Stimulated activated CD4-positive, alpha-beta T cell treated with anti-CD3 and anti-CD28 coated beads, Interleukin-1b, Interleukin-23, amount 100 ng/mL, for 48 hours (primary cell): Measurements from ENCODE around the gene CXCL14.
A peak's percentile ranks its signal among the peaks of the same experiment; 100 is the strongest.

Source experiments
- DNase-seq: peaks from one replicate; pipeline ENCODE4 v3.0.0-alpha.2; 2020

CXCL14 gene, protein sequence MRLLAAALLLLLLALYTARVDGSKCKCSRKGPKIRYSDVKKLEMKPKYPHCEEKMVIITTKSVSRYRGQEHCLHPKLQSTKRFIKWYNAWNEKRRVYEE

GRCh38 chr5:135578685-135579341 lies at the start of gene CXCL14:
TSS of gene CXCL14 (minus strand) at chr5:135578991. CDS start at chr5:135578778, 213 bp downstream.
- peak; percentile 13 for DNase-seq

GRCh38 chr5:135626636-135627035 lies 47.8 kb upstream of the CXCL14 start:
- no peak for DNase-seq

GRCh38 chr5:135625961-135626360 lies 47.2 kb upstream of the CXCL14 start:
- no peak for DNase-seq

DNA sequence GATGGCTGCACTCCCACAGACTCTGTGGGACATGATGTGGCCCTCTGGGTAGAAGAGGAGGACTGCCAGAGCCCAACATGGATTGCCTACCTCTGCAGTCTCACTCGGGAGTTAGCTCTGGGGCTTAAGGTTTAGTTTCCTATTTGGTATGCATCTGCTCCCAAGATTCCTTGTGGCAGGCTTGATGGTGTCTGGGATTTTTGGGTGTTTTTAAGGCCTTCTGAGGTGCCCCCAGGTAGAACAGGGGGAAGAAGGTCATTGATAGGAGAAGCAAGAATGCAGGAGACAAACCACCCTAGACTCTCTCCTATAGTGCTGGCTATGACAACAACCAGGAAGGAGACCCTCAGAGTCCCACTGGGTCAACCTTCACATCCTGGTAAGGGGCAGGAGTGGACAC lies 46.7 kb upstream of the CXCL14 start:
- no peak for DNase-seq

DNA sequence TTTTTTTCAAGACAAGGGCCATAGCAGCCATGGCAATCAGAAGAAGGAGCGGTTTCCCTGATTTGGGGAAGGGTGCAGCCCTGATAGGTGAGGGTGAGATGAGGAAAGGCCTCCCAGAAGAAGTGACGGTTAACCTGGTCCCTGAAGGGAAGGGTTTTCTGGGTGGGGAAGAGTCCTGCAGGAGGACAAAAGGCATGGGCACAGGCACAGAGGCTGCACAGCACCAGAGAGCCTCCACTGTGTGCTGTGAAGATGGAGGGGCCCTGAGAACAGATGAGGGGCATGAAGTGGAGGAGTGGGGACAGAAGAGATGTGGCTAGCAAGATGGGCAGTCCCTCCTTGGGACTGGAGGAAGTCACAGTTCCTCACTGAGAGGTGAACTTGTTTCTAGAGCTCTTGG lies 46.3 kb upstream of the CXCL14 start:
- DNase-seq: no peak

DNA sequence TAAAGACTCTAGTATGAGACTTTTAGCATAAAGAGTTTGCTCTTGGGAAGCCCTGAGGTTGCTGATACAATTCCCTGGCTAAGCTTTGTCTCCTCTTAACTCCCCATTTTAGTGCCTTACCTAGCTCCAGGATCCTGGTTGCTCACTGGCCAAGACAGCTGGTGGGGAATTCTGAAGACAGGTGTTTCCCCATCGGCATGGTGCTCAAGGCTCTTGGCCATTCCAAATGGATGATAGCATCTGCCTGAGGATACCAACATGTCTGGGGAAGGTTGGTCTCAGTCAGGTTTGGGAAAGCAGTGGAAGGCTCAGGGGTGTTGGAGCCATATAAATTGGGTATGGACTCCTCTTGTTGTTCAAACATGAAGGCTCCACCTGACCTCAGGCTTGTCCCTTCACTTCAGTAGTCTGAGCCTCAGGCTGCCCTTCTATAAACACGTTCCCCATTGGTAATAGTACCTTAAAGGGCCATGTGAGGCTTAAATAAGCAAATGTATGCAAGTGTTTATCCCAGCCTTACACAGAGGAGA lies 44.5 kb upstream of the CXCL14 start:
- DNase-seq: no peak

- DNase-seq: no peak
Measured at GRCh38 chr5:135615581-135616260, 36.9 kb upstream of the CXCL14 start.

DNA sequence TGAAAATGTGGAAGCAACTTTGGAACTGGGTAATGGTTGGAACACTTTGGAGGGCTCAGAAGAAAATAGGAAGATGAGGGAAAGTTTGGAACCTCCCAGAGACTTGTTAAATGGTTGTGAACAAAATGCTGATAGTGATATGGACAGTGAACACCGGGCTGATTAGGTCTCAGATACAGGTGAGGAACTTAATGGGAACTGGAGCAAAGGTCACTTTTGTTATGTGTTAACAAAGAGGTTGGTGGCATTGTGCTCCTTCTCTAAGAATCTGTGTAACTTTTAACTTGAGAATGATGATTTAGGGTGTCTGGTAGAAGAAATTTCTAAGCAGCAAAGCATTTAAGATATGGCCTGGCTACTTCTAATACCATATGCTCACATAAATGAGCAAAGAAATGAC lies 36.4 kb upstream of the CXCL14 start:
- no peak for DNase-seq

DNA sequence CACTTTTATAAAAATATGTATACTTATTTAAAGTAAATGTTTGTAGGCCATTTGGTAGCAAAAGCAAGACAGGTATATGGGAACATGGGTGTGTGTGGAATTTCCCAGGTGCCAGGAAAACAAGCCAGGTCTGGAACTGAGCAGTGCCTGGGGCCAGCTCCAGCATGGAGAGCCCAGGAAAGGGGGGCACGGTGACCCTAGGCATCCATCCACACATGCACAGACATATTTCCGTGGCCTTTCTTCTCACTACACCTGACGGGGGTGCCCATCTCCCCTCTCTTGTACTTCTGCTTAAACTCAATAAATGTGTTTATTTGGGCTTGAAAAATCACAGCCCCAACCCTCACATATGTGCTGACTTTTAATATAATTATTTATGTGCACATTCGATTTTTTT lies 31.2 kb upstream of the CXCL14 start:
- no peak for DNase-seq

GRCh38 chr5:135608761-135609443 lies 30.1 kb upstream of the CXCL14 start:
- DNase-seq: no peak

DNA sequence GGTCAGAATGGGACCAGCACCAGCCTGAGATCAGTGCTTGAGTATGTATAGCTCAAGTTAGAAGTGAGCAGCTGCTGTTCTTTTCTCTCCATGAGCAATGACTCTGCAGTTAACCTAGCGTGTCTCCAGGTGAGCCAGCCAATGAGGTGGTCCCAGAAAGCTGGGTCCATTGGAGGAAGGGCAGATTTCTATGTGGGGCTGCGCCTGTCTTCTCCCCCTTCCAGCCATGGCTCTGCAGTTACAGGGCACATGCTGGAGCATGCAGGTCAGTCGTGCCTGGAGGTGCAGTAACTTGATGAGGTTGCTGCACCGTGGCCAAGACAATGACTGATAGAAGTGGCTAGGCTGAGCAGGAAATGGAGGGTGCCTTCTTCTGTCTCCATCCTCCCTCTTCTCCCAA lies 29.6 kb upstream of the CXCL14 start:
- DNase-seq: no peak

- no peak for DNase-seq
Measured at GRCh38 chr5:135606431-135606830, 27.6 kb upstream of the CXCL14 start.

GRCh38 chr5:135605221-135605620 lies 26.4 kb upstream of the CXCL14 start:
- DNase-seq: no peak

DNA sequence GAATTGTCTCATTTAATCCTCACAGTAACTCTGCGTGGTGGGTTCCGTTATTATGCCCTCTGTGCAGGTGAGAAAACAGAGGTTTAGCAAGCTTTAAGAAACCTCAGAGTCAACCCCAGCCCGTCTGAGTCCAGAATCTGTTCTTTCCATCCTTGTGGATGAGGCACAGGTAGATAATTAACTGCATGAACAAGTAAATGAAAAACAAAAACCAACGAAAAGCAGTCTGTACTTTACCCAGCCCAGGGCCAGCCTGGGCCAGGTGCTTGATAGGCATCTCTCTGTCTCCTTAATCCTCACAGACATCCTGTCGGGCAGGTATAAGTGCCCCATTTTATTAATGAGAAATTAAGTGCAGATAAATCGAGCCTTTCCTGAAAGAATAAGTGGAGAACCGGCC lies 25.3 kb upstream of the CXCL14 start:
- DNase-seq: no peak

GRCh38 chr5:135602882-135603721 lies 24.3 kb upstream of the CXCL14 start:
- DNase-seq: no peak

GRCh38 chr5:135601466-135601865 lies 22.7 kb upstream of the CXCL14 start:
- DNase-seq: no peak

DNA sequence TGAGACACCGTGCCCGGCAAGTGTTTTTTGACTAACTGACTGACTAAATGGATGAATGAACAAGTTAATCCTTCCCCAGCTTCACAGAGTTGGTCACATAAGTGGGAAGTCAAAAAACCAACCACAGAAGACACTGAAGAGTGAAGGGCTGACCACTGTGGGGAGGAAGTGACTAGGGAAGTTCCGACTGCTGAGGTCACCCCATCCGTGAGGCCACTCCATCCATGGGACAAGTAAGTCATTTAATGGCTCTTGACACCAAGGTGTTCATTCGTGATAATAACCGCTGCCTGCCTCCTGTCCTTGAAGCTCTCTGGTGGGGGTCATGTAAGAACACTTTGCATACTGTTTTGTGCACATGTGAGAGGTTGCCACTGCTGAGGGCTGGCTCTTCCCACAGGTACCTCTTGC lies 22.2 kb upstream of the CXCL14 start:
- no peak for DNase-seq

- no peak for DNase-seq
Measured at GRCh38 chr5:135600152-135600570, 21.4 kb upstream of the CXCL14 start.

DNA sequence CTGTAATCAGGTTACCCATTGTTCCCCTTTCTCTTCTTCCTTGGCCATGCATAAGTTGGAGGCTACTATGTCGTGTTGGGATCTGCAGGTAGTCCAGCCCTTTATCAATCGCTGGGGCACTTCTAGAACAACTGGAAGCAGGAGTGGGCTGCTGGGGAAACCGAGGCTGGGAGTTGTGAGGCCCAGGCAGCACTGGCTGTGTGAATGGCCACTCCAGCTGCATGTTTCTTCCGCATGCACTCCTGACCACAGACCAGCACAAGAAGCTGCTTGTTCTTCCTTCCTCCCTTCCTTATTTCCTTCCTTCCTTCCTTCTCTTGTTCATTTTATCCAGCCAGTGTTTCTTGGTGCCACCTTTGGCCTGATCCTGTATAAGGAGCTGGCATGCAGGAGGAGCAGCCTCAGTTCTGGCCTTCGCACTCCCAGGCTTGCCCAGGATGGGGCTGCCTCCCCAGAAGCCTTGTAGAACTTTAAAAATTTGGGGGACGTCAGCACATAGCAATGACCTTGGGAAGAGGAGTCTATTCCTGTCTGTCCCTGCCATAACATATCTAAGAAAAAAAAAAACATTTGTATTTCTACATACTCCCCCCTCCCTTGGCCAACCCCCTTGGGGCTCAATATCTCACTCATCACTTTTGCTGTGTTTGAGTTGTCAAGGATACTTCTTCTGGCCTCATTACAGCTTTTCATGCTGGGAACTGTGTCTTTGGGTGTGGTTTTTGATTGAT lies 20.8 kb upstream of the CXCL14 start:
- DNase-seq: no peak

- DNase-seq: no peak
Measured at GRCh38 chr5:135598691-135599395, 20.1 kb upstream of the CXCL14 start.

DNA sequence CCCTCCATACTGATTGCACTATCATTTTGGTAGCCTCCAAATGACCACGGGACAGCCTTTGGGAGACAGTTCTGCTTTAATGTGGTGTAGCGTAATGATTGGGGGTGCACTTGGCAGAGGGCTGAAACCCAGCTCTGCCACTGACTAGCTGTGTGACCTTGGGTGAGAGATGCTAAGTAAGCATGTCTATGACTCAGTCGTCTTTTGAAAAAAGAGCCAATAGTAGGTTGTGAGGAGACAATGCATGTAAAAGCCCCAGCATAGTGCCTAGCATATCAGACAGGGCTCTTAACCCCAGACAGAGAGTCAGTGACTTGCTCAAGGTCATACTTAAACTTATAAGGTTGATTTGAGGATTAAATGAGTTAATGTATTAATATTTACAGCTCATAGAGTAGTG lies 18.0 kb upstream of the CXCL14 start:
- DNase-seq: no peak
